HepG2 (cell line): ENCODE data around the gene PRXL2B. TPM values are rescaled to one million over a fixed set of nuclear protein-coding genes. Genes with fewer than 3 reads are reported as not detected.

ENCODE experiments used
- ARNTL ChIP-seq: sonication (generic); formaldehyde crosslinking; IDR thresholded peaks from 2 replicates; pipeline ENCODE4 v1.4.0; 2020; ENCODE audit warnings: mild to moderate bottlenecking, missing genetic modification reagents
- BRCA1 ChIP-seq: sonication (generic); formaldehyde crosslinking; IDR thresholded peaks from 2 replicates; pipeline ENCODE4 v1.4.0; 2020; ENCODE audit warnings: missing genetic modification reagents
- DMAP1 ChIP-seq: IDR thresholded peaks from 2 replicates; pipeline ENCODE4 v1.6.1; 2016
- ELF4 ChIP-seq: sonication (generic); formaldehyde crosslinking; IDR thresholded peaks from 2 replicates; pipeline ENCODE4 v1.5.0; 2020; ENCODE audit warnings: missing genetic modification reagents, mild to moderate bottlenecking, moderate library complexity, borderline replicate concordance
- GATAD1 ChIP-seq: IDR thresholded peaks from 2 replicates; pipeline ENCODE4 v1.6.1; 2016; ENCODE audit warnings: missing genetic modification reagents, missing compliant biosample characterization
- MED1 ChIP-seq: sonication (generic); formaldehyde crosslinking; IDR thresholded peaks from 2 replicates; pipeline ENCODE4 v1.4.0; 2020; ENCODE audit warnings: missing genetic modification reagents
- THYN1 ChIP-seq: sonication (generic); formaldehyde crosslinking; IDR thresholded peaks from 2 replicates; pipeline ENCODE4 v1.8.1; 2023; ENCODE audit warnings: low read depth, mild to moderate bottlenecking, moderate library complexity, missing genetic modification reagents, borderline replicate concordance
- ZNF33B ChIP-seq: sonication (generic); formaldehyde crosslinking; IDR thresholded peaks from 2 replicates; pipeline ENCODE4 v1.5.1; 2020; ENCODE audit warnings: mild to moderate bottlenecking, missing genetic modification reagents
- ZNF552 ChIP-seq: sonication (generic); formaldehyde crosslinking; IDR thresholded peaks from 2 replicates; pipeline ENCODE4 v1.9.0; 2022; ENCODE audit warnings: missing genetic modification reagents, mild to moderate bottlenecking, borderline replicate concordance
- polyA plus RNA-seq, 8 experiments: library from polyadenylated mRNA; depleted of rRNA in 3 of 8; stranded (reverse) in 7 of 8; unstranded in 1 of 8; fragments of >200 nt; fragmentation: Illumina TruSeq in 4 of 8; extraction: Trizol in 4 of 8; gene quantifications; 2 replicates each; pipeline versions ENCODE4 v1.2.1 to v1.2.3, GENCODE V29; 2011 to 2016; ENCODE audit warnings: low read depth in 4 of 8, missing spikeins in 1 of 8, mixed read lengths in 1 of 8; ENCODE audit not compliant: insufficient read depth in 1 of 8
- total RNA-seq, 5 experiments: library from RNA; depleted of rRNA; stranded (reverse); fragments of >200 nt; fragmentation: Illumina TruSeq; extraction: Trizol; gene quantifications; 2 replicates each; pipeline ENCODE4 v1.2.3, GENCODE V29; 2016; ENCODE audit warnings: low read depth in 1 of 5
- TF ChIP-seq, protein P1 (sequence below): sonication (generic); formaldehyde crosslinking; IDR thresholded peaks from 2 replicates; pipeline ENCODE4 v1.8.0; 2022; ENCODE audit warnings: mild to moderate bottlenecking, missing genetic modification reagents; ENCODE audit not compliant: insufficient replicate concordance
- TF ChIP-seq, protein P2 (sequence below): IDR thresholded peaks from 2 replicates; pipeline ENCODE4 v1.4.0; 2020; ENCODE audit warnings: mild to moderate bottlenecking, missing genetic modification reagents
- TF ChIP-seq, protein P3 (sequence below): sonication (generic); formaldehyde crosslinking; IDR thresholded peaks from 2 replicates; pipeline ENCODE4 v1.4.0; 2020; ENCODE audit warnings: missing genetic modification reagents
- TF ChIP-seq, protein P4 (sequence below): sonication (generic); formaldehyde crosslinking; IDR thresholded peaks from 2 replicates; pipeline ENCODE4 v1.5.0; 2020; ENCODE audit warnings: mild to moderate bottlenecking, low read depth, missing genetic modification reagents, borderline replicate concordance
- TF ChIP-seq, protein P5 (sequence below): sonication (generic); formaldehyde crosslinking; IDR thresholded peaks from 2 replicates; pipeline ENCODE4 v1.4.0; 2020; ENCODE audit warnings: missing genetic modification reagents
- TF ChIP-seq, protein P6 (sequence below): sonication (generic); formaldehyde crosslinking; IDR thresholded peaks from 2 replicates; pipeline ENCODE4 v1.5.1; 2020; ENCODE audit warnings: mild to moderate bottlenecking, missing genetic modification reagents, moderate library complexity

The PRXL2B gene
- total and polyA plus RNA-seq, 2 of the 13 experiments (the other 11 are each of a cell fraction or from before 2014, with no cell fraction given): 16.8 to 22.1 TPM

DNA sequence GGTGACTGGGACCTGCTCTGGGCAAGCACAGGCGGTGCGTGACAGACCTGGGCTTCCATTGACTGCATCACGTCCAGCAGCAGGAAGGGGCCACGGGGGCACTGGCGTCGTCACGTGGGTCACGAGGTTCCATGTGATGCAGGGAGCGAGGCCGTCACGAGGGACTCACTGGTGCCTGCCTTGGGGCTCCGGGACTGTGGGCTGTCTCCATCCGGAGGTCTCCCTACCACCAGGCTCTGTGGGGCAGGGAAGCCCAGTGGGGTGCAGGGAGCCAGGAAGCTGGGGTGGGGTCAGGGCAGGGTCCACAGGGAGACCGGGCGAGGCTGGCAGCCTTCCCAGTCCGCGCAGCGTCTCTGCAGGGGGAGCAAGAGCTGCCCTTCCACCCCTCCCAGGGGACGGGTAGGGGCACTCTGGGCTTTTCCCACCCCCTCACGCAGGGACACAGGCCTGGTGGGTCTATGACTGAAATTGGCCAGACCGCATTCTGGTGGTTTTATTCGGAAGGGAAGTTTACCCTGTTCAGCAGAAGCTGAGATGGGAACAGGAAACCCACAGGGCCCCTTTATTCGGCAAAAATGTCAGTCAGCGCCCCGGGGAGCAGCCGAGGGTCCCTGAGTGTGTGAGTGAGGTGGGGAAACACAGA is 30.8 kb upstream of the PRXL2B start (continued):
- TF ChIP-seq, protein P1, sequence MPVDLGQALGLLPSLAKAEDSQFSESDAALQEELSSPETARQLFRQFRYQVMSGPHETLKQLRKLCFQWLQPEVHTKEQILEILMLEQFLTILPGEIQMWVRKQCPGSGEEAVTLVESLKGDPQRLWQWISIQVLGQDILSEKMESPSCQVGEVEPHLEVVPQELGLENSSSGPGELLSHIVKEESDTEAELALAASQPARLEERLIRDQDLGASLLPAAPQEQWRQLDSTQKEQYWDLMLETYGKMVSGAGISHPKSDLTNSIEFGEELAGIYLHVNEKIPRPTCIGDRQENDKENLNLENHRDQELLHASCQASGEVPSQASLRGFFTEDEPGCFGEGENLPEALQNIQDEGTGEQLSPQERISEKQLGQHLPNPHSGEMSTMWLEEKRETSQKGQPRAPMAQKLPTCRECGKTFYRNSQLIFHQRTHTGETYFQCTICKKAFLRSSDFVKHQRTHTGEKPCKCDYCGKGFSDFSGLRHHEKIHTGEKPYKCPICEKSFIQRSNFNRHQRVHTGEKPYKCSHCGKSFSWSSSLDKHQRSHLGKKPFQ (CRISPR knock-in tag): peak; percentile 73
- TF ChIP-seq ELF4 (peak; percentile 43; the same call in 1 of the 2 replicates), ZNF33B (CRISPR knock-in tag) (no peak), DMAP1 (CRISPR knock-in tag) (peak; percentile 46; the same call in 1 of the 2 replicates), ZNF552 (0 out of 2 replicates have a peak, but pooled peaks have one; percentile 21), GATAD1 (CRISPR knock-in tag) (peak; percentile 67; the same call in 1 of the 2 replicates), MED1 (CRISPR knock-in tag) (peak; percentile 74), BRCA1 (peak; percentile 40; the same call in 1 of the 2 replicates), THYN1 (CRISPR knock-in tag) (no peak), ARNTL (CRISPR knock-in tag) (peak; percentile 81)
- TF ChIP-seq, protein P2, sequence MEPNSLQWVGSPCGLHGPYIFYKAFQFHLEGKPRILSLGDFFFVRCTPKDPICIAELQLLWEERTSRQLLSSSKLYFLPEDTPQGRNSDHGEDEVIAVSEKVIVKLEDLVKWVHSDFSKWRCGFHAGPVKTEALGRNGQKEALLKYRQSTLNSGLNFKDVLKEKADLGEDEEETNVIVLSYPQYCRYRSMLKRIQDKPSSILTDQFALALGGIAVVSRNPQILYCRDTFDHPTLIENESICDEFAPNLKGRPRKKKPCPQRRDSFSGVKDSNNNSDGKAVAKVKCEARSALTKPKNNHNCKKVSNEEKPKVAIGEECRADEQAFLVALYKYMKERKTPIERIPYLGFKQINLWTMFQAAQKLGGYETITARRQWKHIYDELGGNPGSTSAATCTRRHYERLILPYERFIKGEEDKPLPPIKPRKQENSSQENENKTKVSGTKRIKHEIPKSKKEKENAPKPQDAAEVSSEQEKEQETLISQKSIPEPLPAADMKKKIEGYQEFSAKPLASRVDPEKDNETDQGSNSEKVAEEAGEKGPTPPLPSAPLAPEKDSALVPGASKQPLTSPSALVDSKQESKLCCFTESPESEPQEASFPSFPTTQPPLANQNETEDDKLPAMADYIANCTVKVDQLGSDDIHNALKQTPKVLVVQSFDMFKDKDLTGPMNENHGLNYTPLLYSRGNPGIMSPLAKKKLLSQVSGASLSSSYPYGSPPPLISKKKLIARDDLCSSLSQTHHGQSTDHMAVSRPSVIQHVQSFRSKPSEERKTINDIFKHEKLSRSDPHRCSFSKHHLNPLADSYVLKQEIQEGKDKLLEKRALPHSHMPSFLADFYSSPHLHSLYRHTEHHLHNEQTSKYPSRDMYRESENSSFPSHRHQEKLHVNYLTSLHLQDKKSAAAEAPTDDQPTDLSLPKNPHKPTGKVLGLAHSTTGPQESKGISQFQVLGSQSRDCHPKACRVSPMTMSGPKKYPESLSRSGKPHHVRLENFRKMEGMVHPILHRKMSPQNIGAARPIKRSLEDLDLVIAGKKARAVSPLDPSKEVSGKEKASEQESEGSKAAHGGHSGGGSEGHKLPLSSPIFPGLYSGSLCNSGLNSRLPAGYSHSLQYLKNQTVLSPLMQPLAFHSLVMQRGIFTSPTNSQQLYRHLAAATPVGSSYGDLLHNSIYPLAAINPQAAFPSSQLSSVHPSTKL (CRISPR knock-in tag): peak; percentile 57
- TF ChIP-seq, protein P3, sequence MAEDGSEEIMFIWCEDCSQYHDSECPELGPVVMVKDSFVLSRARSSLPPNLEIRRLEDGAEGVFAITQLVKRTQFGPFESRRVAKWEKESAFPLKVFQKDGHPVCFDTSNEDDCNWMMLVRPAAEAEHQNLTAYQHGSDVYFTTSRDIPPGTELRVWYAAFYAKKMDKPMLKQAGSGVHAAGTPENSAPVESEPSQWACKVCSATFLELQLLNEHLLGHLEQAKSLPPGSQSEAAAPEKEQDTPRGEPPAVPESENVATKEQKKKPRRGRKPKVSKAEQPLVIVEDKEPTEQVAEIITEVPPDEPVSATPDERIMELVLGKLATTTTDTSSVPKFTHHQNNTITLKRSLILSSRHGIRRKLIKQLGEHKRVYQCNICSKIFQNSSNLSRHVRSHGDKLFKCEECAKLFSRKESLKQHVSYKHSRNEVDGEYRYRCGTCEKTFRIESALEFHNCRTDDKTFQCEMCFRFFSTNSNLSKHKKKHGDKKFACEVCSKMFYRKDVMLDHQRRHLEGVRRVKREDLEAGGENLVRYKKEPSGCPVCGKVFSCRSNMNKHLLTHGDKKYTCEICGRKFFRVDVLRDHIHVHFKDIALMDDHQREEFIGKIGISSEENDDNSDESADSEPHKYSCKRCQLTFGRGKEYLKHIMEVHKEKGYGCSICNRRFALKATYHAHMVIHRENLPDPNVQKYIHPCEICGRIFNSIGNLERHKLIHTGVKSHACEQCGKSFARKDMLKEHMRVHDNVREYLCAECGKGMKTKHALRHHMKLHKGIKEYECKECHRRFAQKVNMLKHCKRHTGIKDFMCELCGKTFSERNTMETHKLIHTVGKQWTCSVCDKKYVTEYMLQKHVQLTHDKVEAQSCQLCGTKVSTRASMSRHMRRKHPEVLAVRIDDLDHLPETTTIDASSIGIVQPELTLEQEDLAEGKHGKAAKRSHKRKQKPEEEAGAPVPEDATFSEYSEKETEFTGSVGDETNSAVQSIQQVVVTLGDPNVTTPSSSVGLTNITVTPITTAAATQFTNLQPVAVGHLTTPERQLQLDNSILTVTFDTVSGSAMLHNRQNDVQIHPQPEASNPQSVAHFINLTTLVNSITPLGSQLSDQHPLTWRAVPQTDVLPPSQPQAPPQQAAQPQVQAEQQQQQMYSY: 0 out of 2 replicates have a peak, but pooled peaks have one; percentile 14
- TF ChIP-seq, protein P4, sequence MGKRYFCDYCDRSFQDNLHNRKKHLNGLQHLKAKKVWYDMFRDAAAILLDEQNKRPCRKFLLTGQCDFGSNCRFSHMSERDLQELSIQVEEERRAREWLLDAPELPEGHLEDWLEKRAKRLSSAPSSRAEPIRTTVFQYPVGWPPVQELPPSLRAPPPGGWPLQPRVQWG (CRISPR knock-in tag): no peak
- TF ChIP-seq, protein P5, sequence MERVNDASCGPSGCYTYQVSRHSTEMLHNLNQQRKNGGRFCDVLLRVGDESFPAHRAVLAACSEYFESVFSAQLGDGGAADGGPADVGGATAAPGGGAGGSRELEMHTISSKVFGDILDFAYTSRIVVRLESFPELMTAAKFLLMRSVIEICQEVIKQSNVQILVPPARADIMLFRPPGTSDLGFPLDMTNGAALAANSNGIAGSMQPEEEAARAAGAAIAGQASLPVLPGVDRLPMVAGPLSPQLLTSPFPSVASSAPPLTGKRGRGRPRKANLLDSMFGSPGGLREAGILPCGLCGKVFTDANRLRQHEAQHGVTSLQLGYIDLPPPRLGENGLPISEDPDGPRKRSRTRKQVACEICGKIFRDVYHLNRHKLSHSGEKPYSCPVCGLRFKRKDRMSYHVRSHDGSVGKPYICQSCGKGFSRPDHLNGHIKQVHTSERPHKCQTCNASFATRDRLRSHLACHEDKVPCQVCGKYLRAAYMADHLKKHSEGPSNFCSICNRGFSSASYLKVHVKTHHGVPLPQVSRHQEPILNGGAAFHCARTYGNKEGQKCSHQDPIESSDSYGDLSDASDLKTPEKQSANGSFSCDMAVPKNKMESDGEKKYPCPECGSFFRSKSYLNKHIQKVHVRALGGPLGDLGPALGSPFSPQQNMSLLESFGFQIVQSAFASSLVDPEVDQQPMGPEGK (CRISPR knock-in tag): peak; percentile 80
- TF ChIP-seq, protein P6, sequence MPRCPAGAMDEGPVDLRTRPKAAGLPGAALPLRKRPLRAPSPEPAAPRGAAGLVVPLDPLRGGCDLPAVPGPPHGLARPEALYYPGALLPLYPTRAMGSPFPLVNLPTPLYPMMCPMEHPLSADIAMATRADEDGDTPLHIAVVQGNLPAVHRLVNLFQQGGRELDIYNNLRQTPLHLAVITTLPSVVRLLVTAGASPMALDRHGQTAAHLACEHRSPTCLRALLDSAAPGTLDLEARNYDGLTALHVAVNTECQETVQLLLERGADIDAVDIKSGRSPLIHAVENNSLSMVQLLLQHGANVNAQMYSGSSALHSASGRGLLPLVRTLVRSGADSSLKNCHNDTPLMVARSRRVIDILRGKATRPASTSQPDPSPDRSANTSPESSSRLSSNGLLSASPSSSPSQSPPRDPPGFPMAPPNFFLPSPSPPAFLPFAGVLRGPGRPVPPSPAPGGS (CRISPR knock-in tag): peak; percentile 63; the same call in 1 of the 2 replicates
